GM18867 (cell line): ENCODE measurements around the gene SMPX.

Experiments
- ATAC-seq: cut with Tn5 transposase; IDR thresholded peaks from one replicate; pipeline ENCODE4 v1.9.1; 2021; ENCODE audit warnings: mild to moderate bottlenecking, moderate library complexity; ENCODE audit not compliant: unreplicated experiment

Gene SMPX

DNA sequence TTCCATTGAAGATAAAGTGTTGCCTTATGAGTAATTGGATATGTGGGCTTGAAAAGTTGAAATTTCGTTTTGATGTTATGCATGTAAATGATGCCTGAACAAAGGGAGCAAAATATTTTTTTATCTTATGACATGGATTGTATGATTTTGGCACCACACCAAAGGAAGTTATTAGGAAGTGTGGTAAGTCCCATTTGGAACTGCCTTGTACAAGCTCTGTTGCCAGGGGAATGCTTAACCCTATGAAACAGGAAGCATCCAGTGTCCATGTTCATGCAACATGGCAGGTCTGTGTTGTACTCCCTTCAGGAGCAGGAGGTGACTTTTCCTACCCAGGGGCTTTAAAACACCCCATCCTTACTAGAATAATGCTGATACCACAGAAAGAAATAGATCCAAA lies 13.2 kb downstream of the SMPX start:
- no peak for ATAC-seq

DNA sequence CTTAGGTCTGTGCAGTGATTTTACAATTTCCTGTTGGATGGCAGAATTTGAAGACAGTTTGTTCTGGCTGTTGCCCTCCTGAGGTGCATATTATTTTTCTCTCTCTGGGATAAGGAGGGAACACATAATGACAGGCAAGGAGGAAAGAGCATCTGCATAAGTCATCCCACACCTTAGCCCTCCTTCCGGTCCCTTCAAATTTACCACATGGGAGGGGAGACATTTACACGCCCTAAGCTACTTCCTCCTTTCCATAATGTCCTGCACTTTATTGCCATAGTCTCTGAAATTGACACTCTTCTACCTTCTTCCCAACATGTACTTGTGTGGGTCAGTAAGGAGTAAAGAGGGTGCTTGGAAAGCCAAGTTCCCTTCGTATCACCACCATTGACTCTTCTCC lies 13.9 kb downstream of the SMPX start:
- ATAC-seq: no peak

DNA sequence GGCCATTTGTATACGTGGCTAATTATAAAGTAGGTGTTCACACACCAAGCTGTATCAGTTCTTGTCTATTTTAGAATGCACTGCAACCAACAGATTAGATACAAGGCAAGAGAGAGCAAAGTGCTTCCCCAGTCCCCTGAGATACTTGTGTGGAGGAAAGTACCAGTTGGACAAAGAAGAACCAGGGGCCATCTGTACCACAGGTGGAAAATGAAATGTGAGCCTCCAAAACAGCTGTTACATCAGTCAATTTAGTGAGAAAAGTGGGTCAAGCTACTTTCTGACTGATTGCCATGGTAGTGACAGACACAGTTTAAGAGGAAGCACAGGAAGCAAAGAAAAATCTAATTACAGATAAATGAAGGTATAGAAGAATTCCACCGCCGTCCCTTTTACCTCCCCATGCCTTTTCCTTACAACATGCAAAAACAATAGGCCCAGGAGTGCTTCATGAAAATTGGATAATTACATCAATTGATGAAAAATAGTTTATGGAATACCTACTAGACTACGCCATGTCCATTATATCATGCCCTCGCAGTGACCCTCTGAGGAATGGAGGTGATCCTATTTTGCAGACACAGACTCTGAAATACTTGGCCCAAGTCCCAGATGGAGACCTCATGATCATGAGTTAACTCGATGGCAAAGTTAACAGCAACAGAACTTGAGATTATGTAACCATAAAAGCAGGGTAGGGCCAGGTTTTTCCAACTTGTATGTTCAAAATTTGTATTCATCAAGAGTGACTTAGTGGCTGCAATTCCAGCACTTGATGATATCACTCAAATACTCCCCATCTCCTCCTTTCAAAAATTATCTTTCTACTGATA lies 15.8 kb downstream of the SMPX start:
- ATAC-seq: no peak

DNA sequence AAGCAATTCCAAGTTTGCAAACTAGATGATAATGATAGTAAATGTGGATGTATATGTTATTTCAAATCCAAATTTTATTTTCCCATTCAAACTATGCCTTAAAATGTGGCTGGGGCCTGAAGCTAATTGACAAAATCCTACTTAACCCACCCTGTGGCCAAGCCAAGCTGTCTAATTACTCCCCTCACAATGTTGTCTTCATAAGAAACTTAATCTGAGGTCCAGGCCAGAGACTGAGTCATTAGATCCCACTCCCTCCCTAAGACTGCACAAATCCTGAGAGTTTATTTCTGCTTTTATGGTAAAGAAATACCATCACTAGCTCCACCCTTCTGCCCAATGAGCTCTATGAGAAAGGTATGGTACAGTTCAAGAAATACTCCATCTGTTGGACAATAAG lies 16.6 kb downstream of the SMPX start:
- no peak for ATAC-seq

DNA sequence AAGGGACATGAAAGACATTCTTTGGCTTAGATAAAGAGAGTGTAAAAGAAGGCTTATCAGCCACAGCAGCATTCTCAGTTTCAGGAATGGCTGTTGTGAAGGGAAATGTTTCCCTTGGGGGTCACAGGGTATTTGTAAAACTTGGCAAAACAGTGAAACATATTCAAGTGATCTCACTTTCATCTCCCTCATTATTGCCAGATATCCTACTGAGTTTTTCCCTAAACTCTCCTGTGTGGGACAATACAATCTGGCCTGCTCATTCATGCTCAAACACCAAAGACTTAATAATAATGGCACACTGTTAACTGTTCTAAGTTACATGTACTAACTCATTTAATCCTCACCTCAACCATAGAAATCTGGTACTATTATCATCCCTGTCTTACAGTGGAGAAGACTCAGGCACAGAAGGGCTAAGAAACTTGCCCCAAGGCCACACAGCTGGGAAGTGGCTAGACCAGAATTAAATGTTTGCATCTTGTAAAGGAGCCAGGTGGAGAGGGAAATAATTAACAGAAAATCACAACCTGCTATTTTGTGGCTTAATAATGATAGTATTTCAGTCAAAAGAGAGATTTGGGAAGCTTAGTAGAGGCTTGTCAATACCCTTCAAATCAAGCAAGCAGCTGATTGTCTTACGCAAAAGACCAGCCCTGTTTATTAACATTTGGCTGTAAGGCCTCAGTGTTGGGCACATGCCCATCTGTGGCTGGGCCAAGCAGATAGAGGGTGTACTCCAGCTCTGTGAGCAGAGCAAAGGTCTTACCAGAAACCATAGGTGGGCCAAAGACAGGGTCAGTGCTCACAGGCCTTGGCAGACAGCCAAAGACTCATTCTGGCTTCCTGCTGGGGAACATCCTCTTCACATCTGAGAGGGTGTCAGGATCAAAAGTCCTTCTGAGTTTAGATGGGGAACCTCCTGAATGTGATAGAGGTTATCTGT lies 17.3 kb downstream of the SMPX start:
- ATAC-seq: no peak

DNA sequence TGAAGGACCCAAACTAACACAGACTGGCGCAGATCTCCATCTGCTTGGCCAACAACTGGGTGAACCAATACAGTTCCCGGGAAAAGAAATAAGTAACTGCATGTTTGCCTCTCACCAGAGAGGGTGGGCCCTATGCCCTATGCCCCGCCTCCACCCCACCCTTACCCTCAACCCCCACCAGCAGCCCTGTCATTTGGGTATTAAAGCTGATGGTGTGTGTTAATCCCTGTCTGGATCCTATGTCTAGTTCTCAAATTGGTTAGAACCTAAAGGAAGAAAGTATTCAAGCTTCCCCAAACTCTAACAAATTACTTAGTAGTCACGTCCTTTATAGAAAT lies 19.0 kb downstream of the SMPX start:
- ATAC-seq: no peak

DNA sequence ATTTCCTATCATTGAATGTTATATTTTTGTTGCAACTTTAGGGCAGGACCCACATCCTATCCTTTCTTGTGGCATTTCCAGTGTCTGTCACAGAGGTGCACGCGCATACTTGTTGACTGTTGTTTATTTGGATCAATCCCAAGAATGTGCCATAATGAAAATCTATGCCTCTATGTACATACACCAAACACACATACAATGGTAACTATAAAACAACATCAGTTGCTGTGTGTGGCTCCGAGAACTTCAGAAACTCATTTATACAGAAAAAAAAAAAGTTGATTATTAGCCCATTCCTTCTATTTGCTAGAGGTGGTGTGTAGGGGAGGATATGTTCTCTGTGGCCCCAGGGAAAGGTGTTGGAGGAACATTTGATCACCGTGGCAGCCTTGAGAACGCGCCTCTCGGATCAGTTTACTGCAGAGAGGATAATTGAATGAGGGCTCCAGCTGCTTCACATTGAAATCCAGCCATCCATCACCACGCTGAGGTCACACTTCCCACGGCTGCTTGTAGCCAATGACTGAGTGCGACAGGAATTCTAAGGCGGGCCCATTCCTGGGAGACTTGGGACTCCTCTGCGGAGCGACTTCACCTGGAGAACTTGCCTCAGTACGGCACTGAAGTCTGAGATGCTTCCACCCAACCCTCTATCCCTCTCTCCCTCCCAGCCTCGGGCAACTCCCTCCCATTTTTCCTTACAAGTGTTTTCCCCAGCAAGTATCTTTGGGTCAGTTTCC lies 19.5 kb downstream of the SMPX start:
- ATAC-seq: no peak

DNA sequence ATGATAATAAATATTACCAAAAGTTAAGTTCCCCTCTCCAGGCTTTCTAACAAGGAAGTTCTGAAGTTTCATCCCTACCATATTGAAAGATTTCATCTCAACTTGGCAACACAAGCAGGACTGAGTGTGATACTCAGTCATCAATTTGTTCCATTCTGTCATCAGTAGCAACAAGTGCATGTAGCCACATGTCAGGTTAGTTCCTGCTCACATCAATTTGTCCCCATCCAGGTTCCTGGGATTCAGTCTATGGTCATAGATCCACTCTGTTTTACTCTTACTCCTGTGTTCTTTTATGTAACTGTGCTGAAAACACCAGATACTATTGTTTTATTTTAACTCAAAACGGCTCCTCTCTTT lies 22.2 kb downstream of the SMPX start:
- ATAC-seq: no peak

DNA sequence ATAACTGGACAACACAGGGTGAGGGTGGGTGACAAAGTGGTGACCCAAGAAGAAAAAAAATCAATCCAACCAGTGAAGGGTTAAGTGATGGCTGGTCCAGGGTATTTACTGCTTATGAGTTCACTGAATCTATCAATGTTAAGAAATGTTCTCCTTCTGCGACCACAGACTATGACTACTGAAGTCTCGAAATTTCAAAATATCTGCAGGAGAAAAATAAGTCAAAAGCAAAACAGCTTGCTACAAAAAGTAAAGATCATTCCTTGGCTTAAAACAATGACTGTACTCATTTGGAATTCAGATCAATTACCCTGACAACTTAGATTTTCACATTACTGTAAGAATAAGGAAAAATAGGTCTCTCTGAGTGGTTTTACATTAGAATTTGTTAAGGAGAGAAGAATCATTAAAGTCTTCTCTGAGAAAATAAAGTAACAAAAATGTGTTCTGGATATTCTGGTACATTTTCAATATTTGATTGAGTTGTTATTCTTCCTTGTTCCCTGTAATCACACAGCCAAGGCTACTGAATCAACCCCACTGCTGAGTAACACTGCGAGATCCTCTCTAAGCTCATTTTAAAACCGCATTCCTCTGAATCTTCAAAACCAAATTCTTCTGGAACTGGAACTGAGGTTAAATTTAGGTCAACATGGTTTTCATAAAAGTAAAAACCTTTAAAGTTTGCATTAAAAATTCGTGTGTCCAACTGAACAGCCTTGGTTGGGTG lies 22.7 kb downstream of the SMPX start:
- ATAC-seq: no peak

DNA sequence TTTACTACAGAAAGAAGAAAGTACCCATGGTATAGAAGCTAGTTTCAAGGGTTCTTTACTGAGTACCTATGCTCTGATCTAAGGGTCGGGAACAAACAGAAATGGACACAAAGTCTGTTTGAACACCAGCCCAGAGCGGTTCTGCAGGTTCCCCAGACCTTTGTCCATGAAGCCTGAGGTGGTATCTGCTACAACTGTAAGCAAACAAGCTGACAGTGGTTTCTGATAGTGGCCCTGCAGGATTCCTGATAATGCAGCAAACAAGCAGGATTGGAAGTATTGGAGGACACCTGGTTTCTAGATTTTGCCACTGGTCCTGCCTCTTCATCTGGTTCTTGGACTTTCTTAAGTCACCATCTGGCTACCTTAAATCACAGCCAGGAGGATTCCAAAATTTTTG lies 23.7 kb downstream of the SMPX start:
- no peak for ATAC-seq

DNA sequence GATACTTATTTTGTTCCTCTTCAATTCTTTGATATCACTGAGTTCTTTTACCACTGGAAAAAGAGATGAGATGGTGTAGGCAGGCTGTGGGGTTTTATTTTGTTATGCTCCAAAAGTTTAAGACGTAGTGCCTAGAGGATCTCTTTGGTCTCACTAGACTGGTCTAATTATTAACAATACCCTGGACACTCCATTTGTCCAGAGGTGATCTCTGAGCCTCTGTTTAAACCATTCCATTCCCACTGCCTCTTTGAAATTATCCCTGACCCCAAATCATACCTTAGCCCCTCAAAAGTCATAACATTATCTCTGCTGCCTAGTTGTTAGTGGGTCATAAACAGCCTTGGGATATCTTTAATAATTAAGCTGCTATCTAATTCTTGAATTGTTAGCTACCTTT lies 24.2 kb downstream of the SMPX start:
- ATAC-seq: no peak

DNA sequence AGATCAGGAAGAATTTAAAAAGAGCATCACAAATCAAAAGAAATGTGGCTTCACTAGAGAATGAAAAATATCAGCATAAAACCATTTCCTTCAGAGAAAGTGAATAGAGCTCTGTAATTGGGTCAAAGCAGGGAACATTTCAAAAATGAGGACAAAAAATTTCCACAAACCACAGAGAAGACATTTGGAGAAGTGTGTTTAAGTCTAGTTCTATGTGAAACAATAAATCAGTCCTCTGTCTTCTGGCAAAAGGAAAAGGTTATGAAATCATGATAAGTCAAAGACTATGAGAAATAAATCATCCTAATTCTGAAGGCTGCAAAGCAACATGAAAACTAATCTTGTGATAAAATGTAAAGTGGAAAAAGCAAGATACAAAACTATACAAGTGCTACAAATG lies 27.9 kb downstream of the SMPX start:
- ATAC-seq: no peak

DNA sequence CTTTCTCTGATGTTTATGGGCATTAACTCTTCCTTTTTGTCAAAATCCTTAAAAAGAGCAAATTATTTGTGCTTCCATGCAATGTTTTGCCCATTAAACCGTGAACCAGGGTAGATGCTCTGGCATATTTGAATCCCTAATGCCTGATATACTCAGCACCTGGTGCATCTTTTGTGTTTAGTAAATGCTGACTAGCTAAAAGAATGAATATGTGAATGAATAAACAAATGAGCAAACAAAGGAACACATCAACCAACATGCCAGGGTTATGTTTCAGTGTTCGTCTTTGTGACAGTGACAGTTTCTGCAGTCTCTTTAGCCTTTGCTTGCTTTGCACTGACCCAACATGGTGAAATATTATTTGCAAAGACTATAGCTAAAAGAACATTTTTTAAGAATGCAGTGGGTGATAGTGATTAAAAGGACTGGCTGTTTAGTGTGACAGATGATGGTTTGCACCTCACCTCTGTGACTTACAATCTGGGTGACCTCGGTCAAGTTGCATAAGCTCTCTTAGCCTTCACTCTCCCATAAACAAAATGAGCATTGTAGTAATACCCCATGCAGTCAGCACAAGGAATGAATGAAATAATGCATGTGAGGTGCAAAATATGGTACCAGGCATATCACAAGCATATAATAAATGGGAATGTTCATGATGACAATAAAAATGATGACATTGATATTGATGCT lies 29.5 kb downstream of the SMPX start:
- ATAC-seq: no peak

DNA sequence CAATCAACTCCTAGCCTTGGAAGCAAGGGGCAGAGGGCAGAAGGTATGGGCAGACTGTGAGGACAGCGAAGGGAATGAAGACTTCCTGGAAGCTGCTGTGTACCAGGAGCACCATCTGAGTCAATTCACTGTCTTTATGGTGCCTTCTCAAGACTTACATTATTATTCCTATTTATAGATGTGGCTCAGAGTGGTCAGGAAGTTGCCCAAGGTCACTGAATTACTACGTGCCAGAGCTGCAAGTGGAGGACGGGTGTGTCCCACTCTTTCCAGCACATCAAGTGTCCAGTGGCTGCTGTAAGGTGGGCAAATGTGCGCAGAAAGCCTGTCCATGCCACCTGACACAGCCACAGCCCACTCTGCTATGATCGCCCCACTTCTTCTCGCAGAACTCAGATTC lies 32.0 kb downstream of the SMPX start:
- ATAC-seq: no peak

DNA sequence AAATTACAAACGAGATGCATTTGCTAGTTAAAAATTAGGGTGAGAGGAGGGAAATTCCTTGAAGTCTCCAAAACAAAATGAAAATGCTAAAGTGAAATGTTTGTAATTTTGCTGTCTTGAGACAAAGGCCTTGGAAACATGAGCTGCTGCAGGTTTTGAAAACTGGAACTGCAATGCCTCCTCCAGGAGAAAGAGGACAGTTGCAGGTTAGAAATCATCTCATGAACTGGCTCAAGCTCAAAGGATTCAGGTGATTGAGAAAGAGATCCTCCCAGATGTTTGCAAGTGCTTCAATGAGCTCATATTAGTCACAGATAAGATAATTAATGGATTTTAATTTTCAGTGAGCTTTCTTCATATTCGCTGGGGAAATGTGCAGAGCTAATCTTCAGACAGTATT lies 32.4 kb downstream of the SMPX start:
- no peak for ATAC-seq

DNA sequence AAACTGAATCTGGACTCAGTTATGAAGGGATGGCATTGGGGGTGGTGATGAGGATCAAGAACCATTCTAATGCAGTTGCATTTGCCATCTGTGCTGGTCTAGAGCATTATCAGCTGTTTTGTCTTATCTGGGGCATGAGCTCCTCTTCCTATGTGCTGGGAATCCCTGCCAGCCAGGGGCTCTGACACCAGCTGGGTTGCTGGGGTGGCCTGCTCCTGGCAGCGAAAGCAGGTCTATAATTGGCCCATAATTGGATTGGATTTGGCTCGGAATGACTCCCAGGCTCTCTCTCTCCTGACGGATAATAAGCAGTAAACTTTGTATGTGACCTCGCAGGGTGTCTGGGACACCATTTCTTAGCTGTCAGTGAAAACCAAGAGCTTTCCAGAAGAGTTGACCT lies 34.1 kb downstream of the SMPX start:
- ATAC-seq: no peak

DNA sequence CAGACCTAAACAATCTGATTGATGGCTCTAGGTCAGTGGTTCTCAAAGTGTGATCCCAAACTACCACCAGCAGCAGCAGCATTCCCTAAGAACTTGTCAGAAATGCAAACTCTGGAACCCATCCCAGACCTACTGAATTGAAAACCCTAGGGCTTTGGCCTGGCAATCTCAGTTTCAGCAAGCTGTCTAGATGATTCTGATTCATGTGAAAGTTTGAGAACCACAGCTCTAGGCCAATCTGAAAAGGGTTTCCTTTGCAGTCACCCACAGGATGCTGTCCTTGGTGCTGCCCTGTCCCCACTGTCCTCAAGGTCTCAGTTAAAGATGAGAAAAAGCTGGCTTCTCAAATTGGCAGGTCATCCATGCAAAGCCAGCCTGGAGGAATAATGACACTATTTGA lies 34.8 kb downstream of the SMPX start:
- ATAC-seq: no peak

DNA sequence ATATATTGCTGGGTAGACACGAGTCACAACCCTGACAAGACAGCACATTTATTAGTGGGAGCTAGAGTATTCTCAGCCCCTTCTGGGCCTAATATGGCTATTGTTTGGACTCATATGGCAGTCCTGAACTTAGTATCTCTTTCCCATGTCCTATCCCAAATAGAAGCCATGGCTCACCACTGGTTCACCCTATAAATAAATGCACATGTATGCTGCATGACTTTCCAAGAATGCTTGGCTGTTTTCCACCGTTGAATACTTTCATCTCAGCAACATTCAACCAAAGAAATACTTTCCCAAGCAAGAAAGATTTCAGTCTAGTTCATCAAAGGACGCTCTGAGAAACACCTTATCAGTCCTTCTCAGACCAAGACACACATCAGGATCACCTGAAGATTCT lies 36.7 kb downstream of the SMPX start:
- no peak for ATAC-seq

DNA sequence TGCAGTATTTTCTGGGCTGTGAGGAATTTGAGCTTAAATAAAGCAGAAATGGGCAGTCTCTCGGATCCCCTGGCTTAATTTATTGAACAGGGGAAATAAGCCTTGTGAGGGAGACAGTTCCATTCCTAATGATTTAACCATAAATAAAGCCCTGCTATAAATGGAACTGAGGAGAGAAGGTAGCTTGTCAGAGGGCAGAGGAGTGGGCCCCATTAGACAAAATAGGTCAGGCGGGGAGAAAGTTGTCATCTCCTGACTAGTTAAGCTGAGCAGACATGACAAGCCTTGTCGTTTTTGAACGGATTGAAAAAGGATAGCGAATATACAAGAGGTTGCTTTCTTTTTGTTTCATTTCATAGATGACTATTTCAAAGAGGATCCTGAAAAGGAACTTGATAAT lies 39.3 kb downstream of the SMPX start:
- ATAC-seq: no peak

DNA sequence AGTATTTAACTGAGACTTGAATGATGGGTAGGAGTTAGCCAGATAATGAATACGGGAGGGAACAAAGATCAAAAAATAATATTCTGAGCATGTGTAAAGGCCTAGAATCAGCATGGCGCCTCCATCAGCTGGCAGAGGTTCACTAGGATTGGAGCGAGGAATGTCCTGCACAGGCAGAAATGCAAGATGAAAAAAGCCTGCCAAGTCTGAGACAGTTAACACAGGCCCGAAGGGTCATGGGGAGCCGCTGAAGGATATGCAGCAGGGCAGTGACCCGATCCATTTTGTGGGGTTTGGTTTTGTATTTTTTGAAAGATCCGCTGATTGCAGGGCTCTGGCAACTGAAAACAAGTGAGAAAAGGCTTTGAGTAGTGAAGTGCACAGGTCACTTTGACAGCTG lies 40.1 kb downstream of the SMPX start:
- no peak for ATAC-seq
